Non-pigmented ciliary epithelial cell (primary cell): Measurements from ENCODE around the gene RYK.

ENCODE experiments used
- DNase-seq: peaks from one replicate; pipeline ENCODE4 v3.0.0-alpha.2; 2010; ENCODE audit warnings: low read depth

The RYK gene

GRCh38 chr3:134148534-134148933, 102.1 kb downstream of the RYK start:
- DNase-seq = no peak

DNA sequence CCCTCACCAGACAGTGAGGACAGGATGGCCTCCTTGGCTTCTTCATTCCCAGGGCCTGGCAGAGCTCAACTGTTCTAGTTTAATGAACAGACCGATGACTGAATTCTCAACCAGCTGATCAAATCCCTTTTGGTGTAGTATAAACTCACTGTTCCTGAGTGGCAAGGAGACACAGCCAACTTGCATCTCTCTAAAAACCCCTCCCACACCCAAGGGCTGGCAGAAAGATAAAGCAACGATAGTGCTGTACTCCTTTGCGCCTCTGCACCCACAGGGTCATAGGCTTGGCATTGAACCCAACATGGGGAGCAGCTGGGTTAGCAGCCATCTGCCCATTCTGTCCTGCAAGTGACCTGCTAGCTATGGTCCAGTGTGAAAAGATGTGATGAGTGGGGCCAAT, 103.2 kb downstream of the RYK start:
- DNase-seq = no peak

DNA sequence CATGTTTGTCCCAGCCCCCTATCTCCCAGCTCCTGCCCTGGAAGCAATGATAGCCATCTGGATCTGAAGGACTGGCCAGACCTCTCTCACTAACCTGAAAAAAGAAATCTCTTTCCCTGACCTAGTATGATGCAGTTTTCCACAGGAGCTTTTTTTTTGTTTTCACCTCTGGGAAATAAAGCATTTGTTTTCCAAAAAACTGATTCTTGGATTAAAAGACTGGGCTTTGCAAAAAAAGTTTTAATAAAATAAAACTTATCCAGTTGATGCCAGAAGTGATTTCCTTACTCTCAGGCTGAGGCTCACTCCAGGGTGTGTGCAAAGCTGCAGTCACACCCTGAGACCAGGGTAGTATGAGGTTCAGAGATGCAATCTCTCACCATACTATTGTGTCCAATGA, 104.0 kb downstream of the RYK start:
- no peak for DNase-seq

DNA sequence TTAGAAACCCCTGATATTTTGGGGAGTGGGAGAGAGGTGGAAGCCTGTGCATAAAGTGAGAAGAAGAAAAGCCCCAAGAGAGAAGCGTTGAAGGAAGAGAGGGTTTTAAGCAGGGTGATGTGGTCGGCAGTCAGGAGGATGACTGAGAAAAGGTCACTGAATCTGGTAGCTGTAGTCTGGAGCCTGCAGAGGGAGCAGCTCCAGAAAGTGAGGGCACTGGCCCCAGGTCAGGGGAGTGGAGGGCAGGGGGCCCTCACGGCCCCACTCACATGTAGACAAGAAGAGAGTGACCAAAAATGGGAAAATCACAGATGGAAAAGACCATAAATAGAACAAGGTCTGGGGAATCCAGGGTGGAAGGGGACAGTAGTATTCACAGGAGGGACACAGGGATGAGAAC, 105.5 kb downstream of the RYK start:
- no peak for DNase-seq

DNA sequence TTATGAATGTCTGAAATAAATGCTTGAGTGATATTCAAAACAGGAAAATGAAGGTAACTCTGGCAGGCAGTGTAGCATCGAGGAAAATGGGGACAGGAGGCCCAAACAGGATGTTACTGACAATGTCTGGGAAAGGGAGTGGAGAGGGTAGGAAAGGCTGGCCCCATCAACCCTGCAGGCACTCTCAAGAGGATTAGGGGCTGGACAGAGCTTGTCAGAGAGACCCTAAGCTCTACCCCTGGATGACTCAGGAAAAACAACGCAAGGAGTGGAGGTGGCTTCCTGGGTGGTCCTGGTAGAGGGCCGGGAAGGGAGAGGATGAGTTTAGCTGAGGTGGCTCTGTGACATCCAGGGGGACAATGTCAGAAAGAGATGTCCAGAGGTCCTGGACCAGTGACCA, 106.0 kb downstream of the RYK start:
- no peak for DNase-seq

- DNase-seq = no peak
Observed at GRCh38 chr3:134143828-134144401, 106.7 kb downstream of the RYK start.

DNA sequence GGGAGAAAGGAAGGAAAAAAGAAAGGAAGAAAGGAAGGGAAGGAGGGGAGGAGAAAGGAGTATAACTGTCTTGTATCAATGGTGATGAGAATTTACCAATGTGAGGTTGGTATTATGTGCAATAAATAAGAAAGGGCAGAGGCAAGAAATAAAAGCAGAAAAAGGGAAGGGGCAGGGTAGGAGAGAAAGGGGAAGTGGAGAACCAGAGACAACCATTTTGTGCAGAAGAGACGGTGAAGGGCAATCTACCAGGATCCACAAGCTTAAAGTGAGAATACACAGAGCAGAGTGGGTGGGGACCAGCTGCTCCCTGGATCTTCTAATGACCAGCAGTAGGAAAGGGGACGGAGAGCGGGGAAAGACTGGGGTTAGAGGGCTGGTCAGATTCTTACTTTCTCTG, 114.1 kb downstream of the RYK start:
- DNase-seq = no peak

- no peak for DNase-seq
Observed at GRCh38 chr3:134134698-134135415, 115.8 kb downstream of the RYK start.

- no peak for DNase-seq
Observed at GRCh38 chr3:134134240-134134639, 116.4 kb downstream of the RYK start.

DNA sequence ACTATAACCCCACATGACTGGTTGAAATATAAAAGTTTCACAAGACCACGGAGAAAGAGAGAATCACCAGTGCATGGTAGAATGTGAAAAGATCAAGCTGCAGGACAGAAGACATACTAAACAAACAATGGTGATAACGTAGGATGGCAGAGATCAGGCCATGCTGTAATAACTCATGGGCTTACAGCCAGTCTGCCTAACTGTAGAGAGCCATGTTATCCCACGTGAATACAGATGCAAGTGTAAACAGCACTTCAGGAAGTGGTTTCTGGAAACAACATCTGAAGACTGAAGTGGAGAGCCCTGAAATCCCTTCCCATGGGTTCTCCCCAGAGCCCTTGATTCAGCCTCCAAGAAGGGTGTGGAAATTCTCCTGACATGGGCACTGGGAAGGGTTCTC, 117.7 kb downstream of the RYK start:
- no peak for DNase-seq

DNA sequence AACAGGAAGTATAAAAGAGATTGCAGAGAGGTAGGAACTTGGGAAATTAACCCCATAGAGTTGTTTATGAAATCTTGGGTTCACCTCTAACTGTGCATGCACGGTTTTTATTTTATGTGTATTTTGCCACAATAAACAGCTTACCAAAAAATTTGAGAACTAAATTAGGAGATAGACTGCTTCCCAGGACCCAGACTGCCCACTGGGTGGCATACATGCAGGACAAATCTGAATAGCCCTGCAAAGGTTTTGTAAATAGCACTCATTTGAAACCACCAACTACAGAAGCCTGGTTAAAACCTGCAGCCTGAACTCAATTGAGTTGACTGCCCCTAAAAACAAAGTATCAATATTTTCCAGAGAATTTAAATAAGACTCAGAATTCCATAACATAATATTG, 124.5 kb downstream of the RYK start:
- no peak for DNase-seq

- DNase-seq = no peak
Observed at GRCh38 chr3:134114726-134115125, 135.9 kb downstream of the RYK start.

DNA sequence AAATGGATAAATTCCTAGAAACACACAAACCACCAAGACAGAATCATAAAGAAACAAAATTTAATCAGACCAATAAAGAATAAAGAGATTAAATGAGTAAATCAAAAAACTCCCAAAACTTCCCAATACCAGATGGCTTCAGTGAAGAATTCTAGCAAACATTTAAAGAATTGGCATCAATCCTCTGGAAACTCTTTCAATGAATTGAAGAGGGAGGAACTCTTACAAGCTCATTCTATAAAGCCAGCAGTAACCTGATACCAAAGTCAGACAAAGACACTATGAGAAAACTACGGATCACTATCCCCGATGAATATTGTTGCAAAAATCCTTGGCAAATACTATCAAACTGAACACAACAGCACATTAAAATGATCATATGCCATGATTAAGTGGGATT, 139.0 kb downstream of the RYK start:
- DNase-seq = no peak

DNA sequence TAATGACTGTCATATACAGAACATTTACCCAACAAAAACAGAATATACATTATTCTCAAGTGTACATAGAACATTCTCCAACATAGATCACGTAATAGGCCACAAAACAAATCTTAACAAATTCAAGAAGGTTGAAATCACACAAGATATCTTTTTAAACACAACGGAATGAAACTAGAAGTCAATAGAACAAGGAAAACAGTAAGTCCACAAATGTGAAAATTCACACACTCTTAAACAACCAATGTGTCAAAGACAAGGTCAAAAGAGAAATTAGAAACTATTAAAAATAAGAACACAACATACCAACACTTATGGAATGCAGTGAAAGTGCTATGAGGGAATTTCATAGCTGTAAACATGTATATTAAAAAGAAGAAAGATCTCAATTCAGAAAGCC, 139.7 kb downstream of the RYK start:
- no peak for DNase-seq
